A673 (cell line): ENCODE results near the gene BBX.

Experiments used
- EZH2 ChIP-seq: fragments of 200-600 bp; sonication (generic); IDR thresholded peaks from 2 replicates; pipeline ENCODE4 v1.6.1; 2017; ENCODE audit warnings: borderline replicate concordance, low read depth, mild to moderate bottlenecking, mixed read lengths, antibody characterized with exemption, low read length; ENCODE audit not compliant: poor library complexity, severe bottlenecking
- TF ChIP-seq, protein P1 (sequence below): fragments of 300-800, 200-600 bp; sonication (generic); conservative IDR thresholded peaks from 2 replicates; pipeline ENCODE4 v1.5.1; 2017; ENCODE audit warnings: low read depth, mild to moderate bottlenecking, antibody characterized with exemption, low read length, moderate library complexity, mixed read lengths

DNA sequence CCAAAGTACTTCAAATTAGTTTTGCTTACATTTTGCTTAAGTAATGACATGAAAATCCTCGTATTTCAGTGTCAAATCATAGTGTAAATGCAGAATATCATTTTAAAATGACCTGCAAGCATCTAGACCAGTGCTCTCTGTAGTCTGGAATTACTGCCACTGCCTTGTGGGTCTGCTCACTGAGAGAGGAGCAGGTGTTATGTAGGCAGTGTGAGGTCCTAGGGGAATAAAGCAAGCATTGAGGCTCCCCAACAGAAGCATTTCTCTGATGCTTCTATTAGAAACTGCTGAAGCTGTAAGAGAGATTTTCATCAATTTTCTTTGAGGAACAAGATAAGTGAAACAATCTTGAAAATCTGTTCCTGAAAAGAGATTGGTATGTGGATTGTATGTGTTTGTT, 253.2 kb downstream of the BBX start:
- TF ChIP-seq, protein P1, sequence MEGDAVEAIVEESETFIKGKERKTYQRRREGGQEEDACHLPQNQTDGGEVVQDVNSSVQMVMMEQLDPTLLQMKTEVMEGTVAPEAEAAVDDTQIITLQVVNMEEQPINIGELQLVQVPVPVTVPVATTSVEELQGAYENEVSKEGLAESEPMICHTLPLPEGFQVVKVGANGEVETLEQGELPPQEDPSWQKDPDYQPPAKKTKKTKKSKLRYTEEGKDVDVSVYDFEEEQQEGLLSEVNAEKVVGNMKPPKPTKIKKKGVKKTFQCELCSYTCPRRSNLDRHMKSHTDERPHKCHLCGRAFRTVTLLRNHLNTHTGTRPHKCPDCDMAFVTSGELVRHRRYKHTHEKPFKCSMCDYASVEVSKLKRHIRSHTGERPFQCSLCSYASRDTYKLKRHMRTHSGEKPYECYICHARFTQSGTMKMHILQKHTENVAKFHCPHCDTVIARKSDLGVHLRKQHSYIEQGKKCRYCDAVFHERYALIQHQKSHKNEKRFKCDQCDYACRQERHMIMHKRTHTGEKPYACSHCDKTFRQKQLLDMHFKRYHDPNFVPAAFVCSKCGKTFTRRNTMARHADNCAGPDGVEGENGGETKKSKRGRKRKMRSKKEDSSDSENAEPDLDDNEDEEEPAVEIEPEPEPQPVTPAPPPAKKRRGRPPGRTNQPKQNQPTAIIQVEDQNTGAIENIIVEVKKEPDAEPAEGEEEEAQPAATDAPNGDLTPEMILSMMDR, result no peak
- TF ChIP-seq EZH2, result no peak
